NCI-H446 treated with DMSO at 0.1 percent for 48 hours (cell line): ENCODE measurements around the gene IP6K3.

Source experiments
- DNase-seq: peaks from one replicate; lab custom pipeline; 2025; lab: John Stamatoyannopoulos, UW

IP6K3 gene

DNA sequence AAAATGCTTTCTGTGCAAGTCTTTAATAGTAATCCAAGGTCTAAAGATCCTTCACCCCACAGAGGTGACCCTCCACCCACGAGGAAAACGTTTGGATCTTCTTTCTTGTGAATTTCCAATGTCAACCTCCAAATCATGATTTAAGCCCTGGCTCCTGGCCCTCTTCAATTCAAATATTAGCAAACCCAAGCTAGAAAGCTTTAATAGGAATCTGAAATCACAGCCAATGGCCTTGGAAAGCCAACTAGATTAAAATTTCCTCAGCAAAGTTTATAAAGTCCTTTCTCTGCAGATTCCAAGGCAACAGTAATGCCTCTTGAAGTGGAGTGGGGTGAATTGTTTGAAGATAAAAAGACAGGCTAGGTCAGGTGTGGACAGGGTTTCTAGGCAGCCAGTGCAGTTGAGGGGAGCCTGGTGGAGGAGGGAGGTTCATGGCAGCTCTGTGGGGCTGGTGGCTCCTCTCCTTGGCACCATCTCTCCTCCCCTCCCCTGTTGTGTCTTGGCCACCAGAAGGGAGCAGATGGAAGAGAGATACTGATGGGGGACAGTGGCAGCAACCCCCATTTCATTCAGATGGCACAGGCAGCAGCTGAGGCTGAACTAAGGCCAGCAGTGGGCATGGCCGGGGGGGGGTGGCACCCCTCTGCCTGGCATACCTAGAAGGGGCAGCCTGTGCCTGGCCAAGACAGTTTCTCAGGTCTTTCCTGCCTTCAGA is 23.2 kb downstream of the IP6K3 start:
- no peak for DNase-seq

DNA sequence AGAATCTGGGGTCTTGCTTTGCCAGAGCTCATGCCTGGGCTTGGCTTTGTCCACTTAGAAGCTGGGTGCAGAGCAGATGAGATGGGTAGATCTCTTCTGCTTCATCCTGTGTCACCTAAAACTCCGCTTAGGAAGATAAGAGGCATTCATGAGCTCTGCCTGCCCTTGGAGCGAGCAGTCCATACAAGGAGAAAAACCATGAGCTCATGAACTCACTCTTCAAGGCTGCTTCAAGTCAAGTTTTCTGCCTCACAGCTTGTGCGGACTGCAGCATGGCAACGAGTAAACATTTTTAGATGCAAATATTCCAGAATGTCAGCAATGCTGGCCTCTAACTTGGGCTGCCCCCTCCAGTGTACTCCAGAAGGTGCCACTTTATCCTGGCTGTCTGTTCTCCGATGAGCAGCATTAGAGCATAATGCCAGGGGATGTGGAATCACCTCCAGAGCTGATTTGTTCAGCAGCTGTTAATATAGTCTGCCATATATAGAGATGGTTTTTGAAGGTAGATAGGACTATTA is 24.5 kb downstream of the IP6K3 start:
- no peak for DNase-seq

DNA sequence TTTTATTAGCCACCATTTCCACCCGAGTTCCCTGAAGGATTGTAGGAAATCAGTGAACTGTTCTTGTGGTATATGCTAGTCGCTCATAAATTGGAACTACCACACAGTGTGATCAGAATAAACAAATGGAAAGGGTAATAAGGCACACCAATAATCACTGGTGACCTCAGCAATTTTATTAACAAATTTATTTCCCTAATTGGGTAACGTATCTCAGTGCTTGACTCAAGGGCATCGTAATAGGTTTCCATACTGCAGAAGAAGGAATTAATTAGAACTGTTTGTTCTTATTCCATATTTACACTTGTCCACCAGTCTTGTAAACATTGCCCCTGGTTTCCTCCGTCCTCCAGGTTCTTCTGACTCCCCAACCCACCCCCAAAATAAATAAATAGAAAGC is 25.2 kb downstream of the IP6K3 start:
- no peak for DNase-seq

DNA sequence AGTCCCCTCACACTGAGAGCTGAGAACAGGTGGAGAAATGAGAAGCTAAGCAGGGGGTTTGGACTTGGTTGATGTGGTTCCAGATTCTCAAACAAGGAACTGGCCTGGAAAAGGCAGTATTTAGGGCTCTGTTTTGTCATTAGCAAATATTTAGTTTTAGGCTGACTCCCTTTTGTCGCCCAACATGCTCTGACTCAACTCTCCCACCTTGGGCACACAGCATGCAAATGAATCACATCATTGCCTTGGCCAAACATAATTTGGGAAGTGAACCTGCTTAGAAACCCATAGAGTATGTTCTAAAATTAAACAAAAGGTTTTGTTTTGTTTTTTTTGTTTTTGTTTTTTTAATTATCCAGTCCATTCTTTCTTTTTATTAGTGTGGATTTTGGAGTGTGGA is 25.7 kb downstream of the IP6K3 start:
- peak; percentile 21 for DNase-seq

DNA sequence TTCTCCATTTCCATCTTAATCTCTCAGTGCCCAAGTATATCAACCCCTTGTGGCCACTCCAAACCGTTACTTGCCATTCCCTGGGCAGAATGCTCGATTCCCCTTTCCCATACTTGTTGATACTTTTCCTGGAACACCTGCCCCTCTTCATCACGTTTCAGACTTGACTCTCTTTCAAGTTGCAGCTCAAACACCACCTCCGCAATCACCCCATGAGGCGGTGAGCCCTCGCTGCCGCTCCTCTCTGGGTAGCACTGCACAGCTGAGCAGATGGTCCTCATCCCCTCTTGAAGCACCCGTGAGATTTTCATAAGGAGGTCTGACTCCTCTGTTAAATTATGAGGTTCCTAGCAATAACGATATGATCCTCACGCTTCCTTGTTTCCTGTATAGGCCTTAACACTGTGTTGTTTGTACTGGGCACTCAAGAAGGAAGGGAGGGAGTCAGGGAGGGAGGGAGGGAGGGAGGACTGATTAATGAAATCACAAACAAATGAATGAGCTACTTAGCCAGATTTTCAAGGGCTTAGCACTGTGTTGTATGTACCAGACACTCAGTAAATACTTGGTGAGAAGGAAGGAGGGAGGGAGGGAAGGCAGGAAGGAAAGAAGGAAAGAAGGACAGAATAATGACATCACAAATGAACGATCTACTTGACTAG is 27.2 kb downstream of the IP6K3 start:
- no peak for DNase-seq

DNA sequence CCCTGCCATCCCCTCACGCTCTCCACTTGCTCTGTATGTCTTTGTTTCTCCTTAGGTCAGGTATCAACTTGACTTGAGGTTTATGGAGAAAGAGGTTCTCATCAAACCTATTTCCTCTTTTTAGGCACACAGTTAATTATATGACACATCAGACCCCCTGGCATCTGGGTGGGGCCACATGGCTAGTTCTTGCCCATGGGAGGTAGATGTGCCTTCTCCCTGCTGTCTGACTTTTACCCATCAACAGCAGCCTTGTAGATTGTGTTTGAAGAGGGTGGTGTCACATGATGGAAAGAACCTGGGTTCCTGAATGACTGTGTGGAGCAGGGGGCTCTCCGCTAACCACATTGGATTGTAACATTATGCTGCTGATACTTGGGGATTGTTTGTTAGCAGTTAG is 28.0 kb downstream of the IP6K3 start:
- no peak for DNase-seq

DNA sequence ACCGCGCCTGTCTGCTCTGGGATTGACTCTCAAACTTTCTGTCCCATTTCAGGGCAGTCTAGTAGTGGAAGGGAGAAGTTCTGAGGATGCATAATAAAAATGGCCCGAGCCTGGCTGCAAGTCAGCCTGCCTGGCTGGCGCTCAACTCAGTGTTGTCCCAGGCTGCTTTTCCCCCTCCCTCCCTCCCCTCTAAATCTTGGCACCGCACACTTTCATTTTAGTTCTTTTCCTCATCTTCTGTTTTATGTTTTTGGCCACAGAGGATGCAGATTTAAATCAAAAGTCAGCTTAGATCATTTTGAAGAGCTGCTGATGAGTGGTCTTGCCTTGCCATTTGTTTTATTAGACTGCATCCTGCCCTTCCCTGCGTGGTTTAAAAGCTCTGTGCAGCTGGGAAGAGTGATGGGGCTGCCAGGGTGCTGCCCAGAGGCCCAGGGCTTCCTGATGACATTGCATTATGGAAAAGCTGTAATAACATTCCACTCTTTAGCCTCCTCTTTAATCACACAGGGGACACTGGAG is 28.7 kb downstream of the IP6K3 start:
- peak; percentile 50 for DNase-seq

DNA sequence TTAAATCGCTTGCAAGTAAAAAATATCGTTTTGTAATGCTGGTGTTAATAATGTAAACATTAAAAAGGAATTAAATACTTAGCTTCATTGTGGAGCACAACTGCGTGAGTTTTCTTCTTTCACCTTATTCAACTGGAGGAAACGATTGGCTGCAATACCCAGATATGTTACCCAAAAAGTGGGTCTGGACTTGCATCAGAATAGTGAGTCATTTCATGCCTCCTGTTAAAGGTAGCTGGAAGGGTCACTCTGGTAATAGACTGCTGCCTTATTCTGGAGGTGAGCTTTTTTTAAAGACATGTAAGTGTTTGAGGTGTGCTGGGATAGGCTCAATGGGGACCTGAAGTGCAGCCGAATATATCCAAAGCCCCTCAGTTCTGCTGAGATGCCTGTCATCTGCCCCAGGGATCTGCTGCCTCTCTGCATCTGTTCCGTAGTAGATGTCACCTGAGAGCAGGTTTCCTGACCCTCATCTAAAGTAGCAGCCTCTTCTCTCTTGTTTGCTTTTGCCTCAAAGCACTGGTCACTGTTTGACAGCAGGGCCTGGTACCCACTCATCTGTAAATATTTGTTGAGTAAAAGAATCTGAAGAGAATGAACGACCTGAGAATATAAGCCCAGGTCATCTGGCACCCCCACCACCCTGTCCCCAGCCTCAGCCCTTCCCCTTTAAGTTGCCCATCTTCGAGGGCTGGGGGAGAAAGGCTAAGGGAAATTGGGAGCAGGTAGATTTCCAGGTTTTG is 29.6 kb downstream of the IP6K3 start:
- no peak for DNase-seq

DNA sequence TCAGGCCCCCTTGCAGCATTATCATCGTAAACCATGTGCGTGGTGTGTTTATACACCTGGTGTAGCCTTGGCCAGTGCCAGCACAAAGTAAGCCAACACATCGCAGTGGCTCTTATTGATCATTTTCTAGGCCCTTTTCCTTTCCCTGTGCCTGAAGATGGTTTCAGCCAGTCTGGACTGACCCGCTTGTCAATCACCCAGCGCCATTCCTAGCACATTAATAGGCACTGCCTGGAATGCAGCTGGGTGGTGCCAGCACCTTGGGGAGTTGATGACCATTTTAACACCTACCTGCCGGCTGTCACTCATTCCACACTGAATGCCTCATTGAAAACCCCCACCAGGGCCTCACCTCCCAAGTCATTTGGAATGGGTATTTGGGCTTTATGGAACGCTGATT is 30.3 kb downstream of the IP6K3 start:
- DNase-seq: no peak

DNA sequence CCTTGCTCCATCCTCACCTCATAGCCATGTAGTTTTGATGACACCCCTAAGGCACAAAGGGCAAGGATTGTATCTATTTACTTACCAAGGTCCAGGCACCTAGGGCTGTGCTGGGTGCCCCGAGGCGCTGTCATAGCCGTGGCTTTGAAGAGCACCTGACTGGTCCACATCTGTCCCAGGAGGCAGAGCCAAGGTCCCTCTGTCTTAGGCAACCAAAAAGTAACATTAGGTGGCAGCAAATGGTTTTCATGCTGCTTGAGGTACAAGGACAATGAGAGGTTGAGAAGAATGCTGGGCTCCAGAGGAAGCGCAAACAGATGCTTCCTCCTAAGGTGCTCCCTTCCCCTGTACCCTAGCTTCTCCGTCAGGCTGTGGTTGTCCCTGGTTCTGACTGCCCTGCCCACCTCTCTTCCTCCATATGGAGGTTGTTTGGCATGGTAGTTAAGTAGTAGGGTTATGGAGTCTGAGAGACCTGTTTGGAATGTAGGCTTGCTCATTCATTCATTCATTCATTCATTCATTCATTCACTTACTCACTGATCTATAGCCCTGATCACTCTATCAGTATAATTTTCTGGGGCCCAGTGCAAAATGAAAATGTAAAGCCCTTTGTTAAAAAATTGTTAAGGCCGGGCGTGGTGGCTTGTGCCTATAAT is 32.2 kb downstream of the IP6K3 start:
- DNase-seq: no peak

DNA sequence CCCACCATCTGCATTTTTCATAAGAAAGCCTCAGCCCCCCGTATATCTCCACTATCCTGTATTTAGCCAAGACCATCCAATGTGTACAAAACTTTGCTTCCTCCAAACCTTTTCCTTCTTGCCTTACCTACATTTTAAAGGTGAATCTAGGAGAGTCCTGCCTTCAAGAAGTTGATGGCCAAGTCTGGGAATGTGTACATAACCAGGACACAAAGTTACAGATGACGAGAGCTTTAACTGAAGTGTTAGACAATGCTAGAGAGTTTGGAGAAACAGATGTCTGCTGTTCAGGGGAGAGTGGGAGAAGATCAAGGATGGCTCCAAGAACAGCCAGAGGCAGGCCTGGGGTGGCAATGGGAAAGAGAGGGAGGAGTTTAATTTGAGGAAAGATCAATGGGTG is 32.9 kb downstream of the IP6K3 start:
- no peak for DNase-seq

DNA sequence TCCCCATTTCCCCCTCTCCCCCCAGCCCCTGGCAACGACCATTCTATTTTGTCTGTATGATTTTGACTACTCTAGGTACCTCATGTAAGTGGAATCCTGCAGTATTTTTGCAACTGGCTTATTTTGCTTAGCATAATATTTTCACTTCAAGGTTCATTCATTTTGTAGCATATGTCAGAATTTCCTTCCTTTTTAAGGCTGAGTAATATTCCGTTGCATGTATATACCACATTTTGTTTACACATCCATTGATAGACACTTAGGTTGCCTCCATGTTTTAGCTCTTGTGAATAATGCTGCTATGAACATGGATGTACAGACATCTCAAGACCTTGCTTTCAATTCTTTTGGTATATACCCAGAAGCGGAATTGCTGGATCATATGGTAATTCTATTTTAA is 33.8 kb downstream of the IP6K3 start:
- no peak for DNase-seq

DNA sequence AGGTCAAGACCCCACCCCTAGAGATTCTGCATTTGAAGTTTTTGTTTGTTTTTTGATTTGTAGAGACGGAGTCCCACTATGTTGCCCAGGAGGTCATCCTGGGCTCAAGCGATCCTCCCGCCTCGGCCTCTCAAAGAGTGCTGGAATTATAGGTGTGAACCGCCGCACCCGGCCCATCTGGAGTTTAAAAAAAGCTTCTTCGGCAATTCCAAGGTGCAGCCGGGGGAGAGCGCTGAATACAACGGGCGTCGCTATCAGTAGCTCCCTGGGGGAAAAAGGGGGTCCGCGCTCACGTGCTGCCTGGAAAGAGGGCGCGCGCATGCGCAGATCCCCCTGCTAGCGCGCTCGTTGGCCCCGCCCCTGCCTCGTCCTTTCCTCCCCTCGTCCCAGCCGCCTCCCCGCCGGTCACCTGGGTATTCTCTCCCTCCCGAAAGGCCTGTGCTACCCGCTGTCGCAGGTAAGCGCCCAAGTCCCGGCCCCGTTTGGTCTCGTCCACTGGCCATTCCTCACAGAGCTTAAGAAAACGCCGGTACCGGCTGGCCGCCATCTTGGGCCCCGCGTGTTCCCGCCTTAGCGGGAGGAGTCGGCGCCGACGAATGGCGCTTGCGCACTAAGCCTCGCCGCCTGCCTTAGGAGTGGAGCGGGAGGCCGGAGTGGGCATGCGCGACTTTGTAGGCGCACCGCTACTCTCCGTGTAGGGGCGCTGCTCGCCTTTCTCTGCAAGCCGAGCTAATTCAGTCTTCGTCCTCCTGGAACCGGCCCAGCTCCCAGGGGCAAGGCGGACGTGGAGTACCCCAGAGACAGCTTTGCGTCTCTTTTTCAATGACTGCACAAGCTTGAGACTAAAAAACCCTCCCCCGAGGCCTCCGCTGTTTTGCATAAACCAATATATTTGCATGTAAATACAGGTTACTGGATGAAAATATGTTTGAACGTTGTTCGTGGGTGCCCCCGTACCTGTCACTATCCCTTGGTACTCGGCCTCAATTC is 35.3 kb downstream of the IP6K3 start, which contains the start of gene UQCC2:
Gene UQCC2, minus strand, starts transcription at position 561 of the 990 bp plus-strand sequence. Its CDS starts 14 bp downstream, at position 547.
- peak; percentile 94 for DNase-seq

DNA sequence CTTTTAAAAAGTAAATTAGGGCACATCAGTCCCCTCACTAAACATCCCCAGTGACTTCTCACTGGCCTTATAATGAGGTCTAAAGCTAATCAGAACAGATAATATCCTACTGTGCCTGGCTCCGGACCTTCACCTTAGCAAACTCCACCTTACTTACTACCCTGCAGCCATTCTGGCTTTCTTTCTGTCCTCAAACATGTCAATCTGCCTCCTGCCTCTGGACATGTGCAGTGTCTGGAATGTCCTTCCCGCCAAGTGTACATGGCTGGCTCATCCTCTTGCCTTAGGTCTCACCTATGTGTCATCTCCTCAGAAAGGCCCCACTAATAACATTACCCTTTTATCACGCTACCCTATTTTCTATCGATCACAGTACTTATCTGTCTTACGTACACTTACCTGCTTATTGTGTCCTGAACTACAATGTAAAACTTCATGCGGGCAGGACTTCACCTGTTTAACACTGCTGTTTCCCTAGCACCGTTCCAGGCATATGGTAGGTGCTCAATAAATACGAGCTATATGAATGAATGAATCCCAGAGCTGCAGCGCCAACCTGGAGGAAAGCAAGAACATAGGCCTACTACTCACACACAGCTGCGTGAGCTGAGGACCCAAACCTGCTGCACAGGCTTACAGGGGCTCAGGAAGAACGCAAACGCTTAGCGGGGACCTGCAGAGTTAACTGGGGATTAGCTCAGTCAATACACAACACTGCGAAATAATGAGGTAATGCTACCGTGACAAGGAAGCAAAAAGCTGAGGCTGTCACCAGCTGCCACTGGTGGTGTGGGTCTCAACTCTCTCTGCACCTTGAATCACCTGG is 36.2 kb downstream of the IP6K3 start:
- no peak for DNase-seq

DNA sequence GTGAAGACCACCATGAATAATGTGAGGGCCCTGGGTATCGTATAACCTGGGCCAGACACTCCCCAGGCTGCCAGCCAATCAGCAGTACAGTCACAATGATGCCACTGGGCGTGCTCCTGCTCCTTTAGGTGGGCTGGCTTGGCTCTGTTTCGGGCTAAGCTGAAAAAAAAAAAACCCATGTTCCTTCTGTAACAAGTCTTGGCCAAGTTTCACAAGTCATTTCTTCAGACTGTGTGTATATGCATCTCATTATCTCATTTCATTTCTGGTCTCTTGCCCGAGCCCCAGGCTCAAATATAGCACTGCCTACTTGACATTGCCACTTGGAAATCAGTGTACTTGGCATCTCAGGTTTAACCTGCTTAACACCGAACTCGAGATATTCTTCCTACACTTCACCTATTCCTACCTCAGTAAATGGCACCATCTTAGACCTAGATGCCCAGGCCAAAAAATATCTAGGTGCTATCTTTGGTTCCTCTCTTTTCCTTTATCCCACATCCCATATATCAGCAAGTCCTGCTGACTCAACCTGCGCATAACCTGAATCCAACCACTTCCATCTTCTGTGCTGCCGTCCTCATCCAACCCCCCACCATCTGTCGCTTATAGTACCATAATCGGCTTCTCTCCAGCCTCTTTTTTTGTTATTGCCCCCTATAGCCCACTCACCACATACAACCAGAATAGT is 37.0 kb downstream of the IP6K3 start:
- no peak for DNase-seq

DNA sequence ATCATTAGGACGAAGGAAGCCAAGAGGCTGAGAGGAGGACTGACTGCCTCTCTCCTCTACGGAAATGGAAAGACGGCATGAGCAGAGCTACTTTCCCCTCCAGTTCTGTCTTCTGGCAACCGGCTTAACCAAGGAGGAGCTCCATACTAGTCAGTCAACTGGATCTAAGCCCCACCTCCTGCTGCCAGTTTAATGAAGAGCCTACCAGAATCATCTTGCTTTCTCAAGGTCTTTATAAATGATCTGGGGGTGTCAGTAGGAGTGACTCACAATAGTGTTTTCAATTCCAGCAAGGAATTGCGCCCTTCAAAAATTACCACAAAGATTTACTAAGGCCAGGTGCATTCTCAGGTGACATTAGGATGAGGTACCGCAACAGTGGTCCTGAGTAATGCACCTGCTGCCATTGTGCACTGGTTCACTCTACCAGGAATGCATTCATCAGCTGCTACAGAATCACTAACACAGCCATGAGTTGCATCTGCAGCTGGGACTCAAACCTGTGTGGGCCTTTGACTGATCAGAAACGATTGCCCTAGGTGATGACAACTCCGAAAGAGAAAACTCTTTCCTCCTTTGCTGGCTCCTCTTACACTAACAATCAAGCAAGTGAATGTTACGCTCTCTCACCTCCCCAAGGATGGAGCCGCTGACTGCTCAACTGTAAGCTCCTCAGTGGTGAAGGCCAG is 38.0 kb downstream of the IP6K3 start:
- DNase-seq: no peak

DNA sequence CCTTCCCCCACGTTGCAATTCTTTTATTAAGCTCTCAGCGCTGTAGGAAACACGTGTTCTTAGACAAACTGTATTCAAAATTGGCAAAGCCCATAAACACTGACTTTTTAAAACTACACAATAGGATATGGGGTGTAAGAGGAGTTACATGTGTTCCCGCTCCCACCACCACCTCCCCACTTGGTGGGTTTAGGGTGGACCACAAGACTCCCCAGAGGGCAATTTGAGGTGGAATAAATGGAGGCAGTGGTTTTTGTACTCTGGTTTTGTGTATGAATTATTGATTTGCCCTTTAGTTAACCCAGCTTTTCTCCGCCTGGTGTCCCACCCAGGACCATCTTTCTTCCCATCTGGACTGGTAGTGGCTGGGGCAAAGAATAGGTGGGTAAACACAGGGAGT is 38.9 kb downstream of the IP6K3 start:
- DNase-seq: no peak

DNA sequence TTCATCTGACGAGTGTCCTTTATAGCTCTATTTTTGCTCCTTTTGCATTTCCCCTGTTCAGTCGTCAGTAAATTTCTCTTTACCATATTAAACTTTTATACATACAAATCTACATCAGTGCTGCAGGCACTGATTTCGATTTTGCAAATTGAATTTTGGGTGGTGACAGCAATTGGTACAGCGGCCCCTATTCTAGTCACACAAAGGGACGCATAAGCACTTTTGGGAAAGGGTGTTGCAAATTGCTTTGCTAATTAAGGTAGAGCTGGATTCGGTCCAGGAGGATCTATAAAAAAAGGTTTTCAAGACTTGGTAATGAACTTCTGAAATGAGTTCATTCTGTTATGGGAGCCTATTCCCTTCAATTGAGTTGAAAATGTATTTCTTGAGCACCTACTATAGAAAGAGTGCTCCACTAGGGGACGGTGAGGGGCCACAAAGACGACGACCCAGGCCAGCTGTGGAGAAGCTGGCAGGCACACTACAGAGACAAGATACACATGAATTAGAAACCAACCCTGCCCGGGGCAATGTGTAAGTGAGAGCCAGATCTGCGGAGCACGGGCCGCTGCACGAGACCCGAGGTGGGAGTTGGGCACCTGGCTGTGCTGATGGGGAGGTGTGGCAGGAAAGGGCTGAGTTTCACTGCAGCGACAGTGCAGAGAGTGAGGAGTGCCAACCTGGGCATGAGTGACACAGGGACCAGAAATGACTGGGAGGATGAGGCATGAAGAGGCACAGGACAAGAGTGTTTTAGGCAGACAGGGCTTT is 40.6 kb downstream of the IP6K3 start:
- no peak for DNase-seq
